Ecto neural progenitor cell (in vitro differentiated cells): ENCODE data around the gene AP5B1.

Source experiments
- DNase-seq: peaks from one replicate; pipeline ENCODE4 v3.0.0-alpha.2; 2018; ENCODE audit warnings: low spot score

AP5B1 gene

GRCh38 chr11:65801153-65801987 is 20.6 kb upstream of the AP5B1 start:
- DNase-seq, result peak; percentile 45

GRCh38 chr11:65798882-65799281 is 18.1 kb upstream of the AP5B1 start:
- DNase-seq, result no peak

- DNase-seq, result no peak
Observed at GRCh38 chr11:65797711-65798110, 16.9 kb upstream of the AP5B1 start.

- DNase-seq, result peak; percentile 61
Observed at GRCh38 chr11:65796726-65797601, 16.2 kb upstream of the AP5B1 start.

- peak; percentile 41 for DNase-seq
Observed at GRCh38 chr11:65794570-65795510, 14.1 kb upstream of the AP5B1 start.

GRCh38 chr11:65793625-65794400 is 13.0 kb upstream of the AP5B1 start:
- peak; percentile 41 for DNase-seq

- peak; percentile 47 for DNase-seq
Observed at GRCh38 chr11:65793144-65793581, 12.4 kb upstream of the AP5B1 start.

- DNase-seq, result no peak
Observed at GRCh38 chr11:65792456-65792855, 11.7 kb upstream of the AP5B1 start.

GRCh38 chr11:65791719-65792213 is 11.0 kb upstream of the AP5B1 start:
- DNase-seq, result peak; percentile 42

- no peak for DNase-seq
Observed at GRCh38 chr11:65790902-65791650, 10.3 kb upstream of the AP5B1 start.

- DNase-seq, result peak; percentile 46
Observed at GRCh38 chr11:65790104-65790901, 9.5 kb upstream of the AP5B1 start.

- peak; percentile 45 for DNase-seq
Observed at GRCh38 chr11:65789230-65790103, 8.7 kb upstream of the AP5B1 start.

GRCh38 chr11:65788821-65789220 is 8.0 kb upstream of the AP5B1 start:
- no peak for DNase-seq

GRCh38 chr11:65787649-65788622 is 7.2 kb upstream of the AP5B1 start:
- peak; percentile 60 for DNase-seq

GRCh38 chr11:65786786-65787636 is 6.2 kb upstream of the AP5B1 start, which contains the start of gene OVOL1:
OVOL1 (plus strand) TSS chr11:65787063; CDS start chr11:65787374, 311 bp downstream.
- no peak for DNase-seq
